Heart left ventricle (tissue), 13 donors: ENCODE results near the gene PRR5.

Experiments used
- CTCF ChIP-seq, 12 donors: fragments of 200-600 bp; sonication (generic) in 4 of 12; IDR thresholded peaks; one replicate each; pipeline versions ENCODE4 v1.5.0 to v1.8.0; 2018 to 2022; ENCODE audit warnings: antibody characterized with exemption in 12 of 12, mild to moderate bottlenecking in 5 of 12
- POLR2A ChIP-seq, 2 donors: fragments of 450-650 bp; IDR thresholded peaks; one replicate each; pipeline ENCODE4 v1.6.1; 2017; ENCODE audit warnings: antibody characterized with exemption in 2 of 2, mild to moderate bottlenecking in 2 of 2, moderate library complexity in 2 of 2
- donor health status: ischemic (EF 13 %, LVEDD 7.1; RV severe dilation, severe dysfunction).
- donor health status: DM: no; HTN: yes; CAD: no.
- donor health status: DM: no; HTN: no; CAD: no.
- donor health status: ischemic (EF 25% LVEDD 6.9; RV normal size, moderate dysfunction).
- donor health status: ischemic (EF 25% LVEDD 5.7; RV mildly dilated, moderate dysfunction).
- donor health status: ischemic (EF 35%, LVEDD 5.7; RV mildly dilated, moderate dysfunction).
- donor health status: nonischemic (EF 11% LVEDD 7.7; RV severe dilation, severe dysfunction).
- donor health status: DM: yes; HTN: yes; CAD: no.
- donor health status: PGD.
- donor health status: ischemic (EF 29% LVEDD 5.4; RV normal size, mild dysfunction).
- donor health status: nonischemic (EF 23%, LVEDD 6.1; RV moderate dilation, normal function).

GRCh38 chr22:44726439-44726838, 24.4 kb downstream of the PRR5 start:
- no peak for TF ChIP-seq CTCF (IDR thresholded peaks at IDR 0.05)
- TF ChIP-seq POLR2A (IDR thresholded peaks at IDR 0.05), result no peak
